ENCODE measurements around the gene C19orf33.

DNA sequence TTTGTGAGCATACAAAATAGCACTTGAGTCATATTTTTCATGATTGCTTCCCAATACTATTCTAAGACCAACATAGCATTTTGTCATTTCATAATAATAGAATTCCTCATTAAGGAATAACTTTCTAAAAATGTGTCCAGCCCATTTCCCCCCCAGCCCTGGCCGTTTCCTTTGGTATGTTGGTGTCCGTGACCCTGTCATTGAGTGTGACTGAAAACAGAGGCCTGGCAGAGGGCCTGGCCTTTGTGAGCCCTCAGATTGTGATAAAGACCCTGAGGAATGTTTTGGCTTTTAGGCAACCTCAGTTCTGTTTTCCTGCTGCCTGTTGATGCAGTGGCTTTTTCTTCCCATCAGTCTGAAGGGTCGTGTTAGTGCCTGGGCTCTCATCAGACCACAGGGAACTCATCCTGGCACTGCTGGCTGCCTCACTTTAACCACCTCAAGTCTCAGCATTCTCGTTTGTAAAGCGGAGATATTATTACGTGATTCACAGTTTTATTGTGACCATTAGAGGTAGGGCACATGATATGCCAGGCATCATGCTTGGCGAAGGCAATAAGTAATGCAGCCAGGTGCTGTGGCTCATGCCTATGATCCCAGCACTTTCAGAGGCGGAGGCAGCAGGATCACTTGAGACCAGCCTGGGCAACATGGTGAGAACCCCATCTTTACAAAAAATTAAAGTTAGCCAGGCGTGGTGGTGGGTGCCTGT is 25.9 kb upstream of the C19orf33 start:
- no peak for TF ChIP-seq CTCF (IDR thresholded peaks at IDR 0.05)
- no peak for TF ChIP-seq EP300 (IDR thresholded peaks at IDR 0.05)
